ENCODE data around the gene CLN5.
"Not testable (repeated sequence)": the region's sequence is repeated elsewhere in the genome, so short reads cannot be mapped to it uniquely, and the experiment has no call there.

CLN5 gene

GRCh38 chr13:76976490-76976889 is 15.4 kb upstream of the CLN5 start:
- no peak for DNase-seq

- DNase-seq, result no peak
Observed at GRCh38 chr13:76976929-76977328, 15.0 kb upstream of the CLN5 start.

- DNase-seq, result peak; percentile 82
Observed at GRCh38 chr13:76980075-76980718, 11.7 kb upstream of the CLN5 start.

GRCh38 chr13:76982061-76982460 is 9.8 kb upstream of the CLN5 start:
- DNase-seq, result no peak

GRCh38 chr13:76983676-76984075 is 8.2 kb upstream of the CLN5 start:
- DNase-seq, result no peak

- no peak for DNase-seq
Observed at GRCh38 chr13:76991432-76991795, 467 bp upstream of the CLN5 start.

GRCh38 chr13:76992548-76993001 is 694 bp downstream of the CLN5 start:
- peak; percentile 44 for DNase-seq

- no peak for DNase-seq
Observed at GRCh38 chr13:76993021-76993420, 1.1 kb downstream of the CLN5 start.

GRCh38 chr13:76993473-76993872 is 1.6 kb downstream of the CLN5 start:
- DNase-seq, result no peak

GRCh38 chr13:76994281-76994680 is 2.4 kb downstream of the CLN5 start:
- DNase-seq, result no peak

- no peak for DNase-seq
Observed at GRCh38 chr13:77000475-77000874, 8.6 kb downstream of the CLN5 start.

GRCh38 chr13:77001540-77001939 is 9.7 kb downstream of the CLN5 start:
- DNase-seq, result no peak

GRCh38 chr13:77001963-77002587 is 10.2 kb downstream of the CLN5 start:
- no peak for DNase-seq

- no peak for DNase-seq
Observed at GRCh38 chr13:77002590-77003190, 10.8 kb downstream of the CLN5 start.

GRCh38 chr13:77008337-77008736 is 16.5 kb downstream of the CLN5 start:
- not testable (repeated sequence) for DNase-seq

GRCh38 chr13:77009011-77009410 is 17.1 kb downstream of the CLN5 start:
- no peak for DNase-seq

- DNase-seq, result not testable (repeated sequence)
Observed at GRCh38 chr13:77009719-77010118, 17.8 kb downstream of the CLN5 start.

- DNase-seq, result no peak
Observed at GRCh38 chr13:77013853-77014542, 22.1 kb downstream of the CLN5 start.

GRCh38 chr13:77014906-77015685 is 23.2 kb downstream of the CLN5 start:
- DNase-seq, result no peak

GRCh38 chr13:77016251-77016812 is 24.5 kb downstream of the CLN5 start:
- DNase-seq, result no peak

GRCh38 chr13:77016888-77017623 is 25.2 kb downstream of the CLN5 start:
- no peak for DNase-seq

GRCh38 chr13:77019756-77020155 is 27.9 kb downstream of the CLN5 start:
- DNase-seq, result no peak

Measured in left hindlimb (tissue), 1 donor.